HCT116 (cell line): ENCODE measurements around the gene TMTC1. TPM values are rescaled to one million over a fixed set of nuclear protein-coding genes. Genes with fewer than 3 reads are reported as not detected.

ENCODE experiments used
- ATAC-seq: fragments of 200-7000 bp; cut with Tn5 transposase; 2 replicates; pipeline ENCODE4 v1.9.1; 2020; ENCODE audit warnings: mild to moderate bottlenecking, moderate library complexity
- BruUV-seq: library from RNA; stranded (reverse); fragments of 400-500 nt; replicated peaks from 2 replicates; lab custom pipeline; 2021; lab: Mats Ljungman, UMichigan
- CTCF ChIA-PET: fragments of 300-600 bp; sonication (Branson Sonifier 250); formaldehyde crosslinking; loops from one replicate; lab custom pipeline; 2021; ENCODE audit warnings: antibody characterized with exemption; lab: Charles Lee
- POLR2A ChIA-PET: fragments of 300-600, 350-600 bp; sonication (Branson Sonifier 250); formaldehyde crosslinking; loops from one replicate; lab custom pipeline; 2021; ENCODE audit warnings: antibody characterized with exemption; lab: Charles Lee
- RAD21 ChIA-PET, 2 experiments: fragments of 300-600 bp; sonication (Branson Sonifier 250); formaldehyde crosslinking; loops; one replicate each; lab custom pipeline; 2023; ENCODE audit warnings: low total read pairs in 2 of 2; ENCODE audit not compliant: uncharacterized antibody in 2 of 2, unreplicated experiment in 2 of 2, low non-redundant PET in 1 of 2; lab: Charles Lee
- DNase-seq: peaks from one replicate; pipeline ENCODE4 v3.0.0-alpha.2; 2010; ENCODE audit warnings: low read depth, low spot score
- H2AFZ ChIP-seq: fragments of 200-600 bp; shearing (Covaris generic), sonication (generic); 2 replicates; pipeline ENCODE4 v1.6.1; 2017; ENCODE audit warnings: low read depth, mixed run types, mixed read lengths, antibody characterized with exemption, low read length; ENCODE audit not compliant: poor library complexity, severe bottlenecking
- H3K27ac ChIP-seq: 2 replicates; pipeline ENCODE4 v1.5.1; 2012; ENCODE audit warnings: low read depth, low read length
- H3K27me3 ChIP-seq: fragments of 200-600 bp; sonication (generic); 2 replicates; pipeline ENCODE4 v1.6.1; 2016; ENCODE audit warnings: mixed run types, low read length, mixed read lengths; ENCODE audit not compliant: insufficient read depth
- H3K36me3 ChIP-seq, 2 experiments: fragments of 200-500 bp in 1 of 2; fragments of 200-600 bp in 1 of 2; sonication (Bioruptor generic) in 1 of 2; sonication (generic) in 1 of 2; 2 replicates each; pipeline versions ENCODE4 v1.5.1 to v1.6.1; 2014 to 2016; ENCODE audit warnings: low read length in 2 of 2, inconsistent platforms in 1 of 2, mixed read lengths in 1 of 2, mixed run types in 1 of 2; ENCODE audit not compliant: insufficient read depth in 2 of 2, control insufficient read depth in 1 of 2
- H3K4me1 ChIP-seq, 2 experiments: fragments of 200-600 bp in 1 of 2; sonication (generic) in 1 of 2; 2 replicates each; pipeline versions ENCODE4 v1.5.1 to v1.6.1; 2012 to 2017; ENCODE audit warnings: low read length in 2 of 2, inconsistent platforms in 1 of 2, mild to moderate bottlenecking in 1 of 2, mixed read lengths in 1 of 2, mixed run types in 1 of 2, moderate library complexity in 1 of 2; ENCODE audit not compliant: insufficient read depth in 2 of 2, control insufficient read depth in 1 of 2
- H3K4me2 ChIP-seq: fragments of 200-600 bp; sonication (generic); 2 replicates; pipeline ENCODE4 v1.6.1; 2017; ENCODE audit warnings: mixed run types, low read length, mixed read lengths
- H3K4me3 ChIP-seq, 2 experiments: fragments of 200-600 bp in 1 of 2; sonication (generic) in 1 of 2; replicated peaks in 1 of 2; 2 replicates each; pipeline ENCODE4 v1.5.1; 2011 to 2016; ENCODE audit warnings: low read length in 2 of 2, control low read depth in 1 of 2, low read depth in 1 of 2, mild to moderate bottlenecking in 1 of 2, mixed read lengths in 1 of 2, mixed run types in 1 of 2
- H3K79me2 ChIP-seq: fragments of 200-600 bp; sonication (generic); 2 replicates; pipeline ENCODE4 v1.6.1; 2017; ENCODE audit warnings: mild to moderate bottlenecking, mixed run types, low read length, moderate library complexity, mixed read lengths; ENCODE audit not compliant: insufficient read depth
- H3K9ac ChIP-seq: fragments of 200-600 bp; sonication (generic); 2 replicates; pipeline ENCODE4 v1.6.1; 2016; ENCODE audit warnings: low read length, mixed read lengths
- H3K9me2 ChIP-seq: fragments of 200-600 bp; sonication (generic), shearing (Covaris generic); 2 replicates; pipeline ENCODE4 v1.6.1; 2017; ENCODE audit warnings: mixed run types, mild to moderate bottlenecking, moderate library complexity; ENCODE audit not compliant: insufficient read depth
- H3K9me3 ChIP-seq, 2 experiments: fragments of 200-500 bp in 1 of 2; fragments of 200-600 bp in 1 of 2; sonication (Bioruptor generic) in 1 of 2; sonication (generic) in 1 of 2; 2 replicates each; pipeline ENCODE4 v1.6.1; 2014 to 2017; ENCODE audit warnings: low read length in 2 of 2, mixed read lengths in 2 of 2, inconsistent platforms in 1 of 2, low read depth in 1 of 2, mild to moderate bottlenecking in 1 of 2, mixed run types in 1 of 2, moderate library complexity in 1 of 2; ENCODE audit not compliant: control insufficient read depth in 1 of 2, insufficient read depth in 1 of 2
- H4K20me1 ChIP-seq: fragments of 200-600 bp; sonication (generic), shearing (Covaris generic); 2 replicates; pipeline ENCODE4 v1.6.1; 2017; ENCODE audit warnings: mixed run types, mild to moderate bottlenecking, moderate library complexity; ENCODE audit not compliant: insufficient read depth
- ATF3 ChIP-seq: IDR thresholded peaks from 2 replicates; pipeline ENCODE4 v1.6.1; 2012
- CBX3 ChIP-seq: IDR thresholded peaks from 2 replicates; pipeline ENCODE4 v1.6.1; 2012; ENCODE audit warnings: low read depth
- CEBPB ChIP-seq: IDR thresholded peaks from 2 replicates; pipeline ENCODE4 v1.6.1; 2012; ENCODE audit warnings: low read depth
- CTCF ChIP-seq, 3 experiments: fragments of 200-600 bp in 1 of 3; sonication (generic) in 1 of 3; IDR thresholded peaks in 2 of 3; conservative IDR thresholded peaks in 1 of 3; 2 replicates each; pipeline ENCODE4 v1.5.1; 2012 to 2017; ENCODE audit warnings: low read depth in 2 of 3, low read length in 2 of 3, antibody characterized with exemption in 1 of 3, borderline replicate concordance in 1 of 3, control low read depth in 1 of 3, mild to moderate bottlenecking in 1 of 3, mixed read lengths in 1 of 3, mixed run types in 1 of 3, moderate library complexity in 1 of 3; ENCODE audit not compliant: insufficient read depth in 1 of 3
- EGR1 ChIP-seq: IDR thresholded peaks from 2 replicates; pipeline ENCODE4 v1.6.1; 2012; ENCODE audit warnings: low read depth
- ELF1 ChIP-seq: IDR thresholded peaks from 2 replicates; pipeline ENCODE4 v1.6.1; 2012; ENCODE audit warnings: low read depth, borderline replicate concordance
- EZH2 ChIP-seq: fragments of 200-600 bp; sonication (generic); IDR thresholded peaks from 2 replicates; pipeline ENCODE4 v1.6.1; 2017; ENCODE audit warnings: antibody characterized with exemption, mixed run types
- EZH2phosphoT487 ChIP-seq: fragments of 200-600 bp; IDR thresholded peaks from 2 replicates; pipeline ENCODE4 v1.6.1; 2018; ENCODE audit warnings: antibody characterized with exemption, borderline replicate concordance
- FOSL1 ChIP-seq: IDR thresholded peaks from 2 replicates; pipeline ENCODE4 v1.6.1; 2012; ENCODE audit warnings: low read depth
- JUND ChIP-seq: IDR thresholded peaks from 2 replicates; pipeline ENCODE4 v1.6.1; 2012
- POLR2AphosphoS5 ChIP-seq: IDR thresholded peaks from 2 replicates; pipeline ENCODE4 v1.6.1; 2011; ENCODE audit warnings: mild to moderate bottlenecking, low read depth, low read length, moderate library complexity
- SP1 ChIP-seq: IDR thresholded peaks from 2 replicates; pipeline ENCODE4 v1.6.1; 2012; ENCODE audit warnings: low read depth
- SRF ChIP-seq: IDR thresholded peaks from 2 replicates; pipeline ENCODE4 v1.6.1; 2012; ENCODE audit warnings: low read depth
- TCF7L2 ChIP-seq: IDR thresholded peaks from 2 replicates; pipeline ENCODE4 v1.7.0; 2011; ENCODE audit warnings: borderline replicate concordance, inconsistent platforms; ENCODE audit not compliant: insufficient read depth, insufficient read length; ENCODE audit errors: extremely low read depth
- YY1 ChIP-seq: IDR thresholded peaks from 2 replicates; pipeline ENCODE4 v1.6.1; 2011; ENCODE audit warnings: low read length, low read depth, moderate library complexity, mild to moderate bottlenecking; ENCODE audit not compliant: insufficient replicate concordance; ENCODE audit errors: extremely low read depth
- ZBTB33 ChIP-seq: IDR thresholded peaks from 2 replicates; pipeline ENCODE4 v1.6.1; 2011; ENCODE audit warnings: mild to moderate bottlenecking, low read length, moderate library complexity; ENCODE audit not compliant: insufficient replicate concordance; ENCODE audit errors: extremely low read depth
- ZFX ChIP-seq: fragments of 450-650 bp; IDR thresholded peaks from 2 replicates; pipeline ENCODE4 v1.6.1; 2017
- intact Hi-C: fragments of 100-400 bp; cut with micrococcal nuclease; formaldehyde crosslinking; loops from 2 replicates; pipeline ENCODE4 v1.10.0; 2022
- total RNA-seq: library from RNA; stranded (reverse); gene quantifications from one replicate; pipeline ENCODE4 v1.2.1, GENCODE V29; 2021; ENCODE audit not compliant: unreplicated experiment

The TMTC1 gene
- total RNA-seq, 1 experiment from 2014 or later: 2.0 TPM

DNA sequence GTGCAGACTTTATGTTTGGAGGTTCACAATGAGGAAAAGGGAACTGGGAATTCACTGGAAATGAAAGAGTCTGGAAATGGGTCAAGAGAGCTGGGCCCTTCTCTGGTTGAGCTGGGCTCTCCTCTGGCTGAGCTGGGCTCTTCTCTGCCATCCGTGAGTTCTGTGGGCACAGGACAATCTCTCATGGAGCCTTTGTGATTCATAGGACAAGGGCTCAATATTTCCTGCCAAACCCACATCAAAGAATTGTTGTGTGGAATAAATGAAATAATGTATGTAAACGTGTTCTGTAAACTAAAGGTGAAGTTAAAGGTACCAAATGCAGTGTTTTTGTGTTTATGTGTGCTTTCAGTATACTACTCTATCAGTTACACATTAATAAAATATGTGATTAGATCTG is 190.7 kb downstream of the TMTC1 start (continued):
- TF ChIP-seq FOSL1 (no peak), CEBPB (no peak), ZBTB33 (no peak), POLR2AphosphoS5 (no peak), SRF (no peak), EZH2 (no peak), ELF1 (no peak)
- TF ChIP-seq, all 23 proteins: peak for 0

GRCh38 chr12:29591140-29592020 is 192.4 kb downstream of the TMTC1 start:
- Histone ChIP-seq H3K27ac (no peak overlapping the region), H3K4me2 (no peak overlapping the region)
- no peak for TF ChIP-seq CTCF (IDR thresholded peaks at IDR 0.05 in 2 of 3, conservative IDR thresholded peaks at IDR 0.05 in 1 of 3; ENCODE audit: borderline replicate concordance in 1 of 3, insufficient read depth in 1 of 3, low read depth in 2 of 3, low read length in 2 of 3)
- no peak for TF ChIP-seq YY1
- no peak for TF ChIP-seq EZH2phosphoT487
- TF ChIP-seq EGR1: no peak
- TF ChIP-seq JUND: no peak
- TF ChIP-seq ZBTB33: no peak
- no peak for TF ChIP-seq TCF7L2
- TF ChIP-seq CEBPB: no peak
- no peak for TF ChIP-seq SP1
- TF ChIP-seq ATF3: no peak
- TF ChIP-seq CBX3: no peak
- TF ChIP-seq ZFX: no peak

More at GRCh38 chr12:29591140-29592020, 192.4 kb downstream of the TMTC1 start:
- ChIA-PET RAD21 (no interaction called here), POLR2A (no interaction called here), CTCF (no interaction called here)
- Histone ChIP-seq H3K9ac (no peak overlapping the region), H3K9me3 (no peaks in the 10 kb centered on the region), H3K4me1 (no peaks in the 10 kb centered on the region), H3K36me3 (no peaks in the 10 kb centered on the region), H3K79me2 (no peaks in the 10 kb centered on the region), H3K27me3 (0 out of 2 replicates have a peak, but pooled peaks cover 3% of the 10 kb centered on the region), H4K20me1 (no peaks in the 10 kb centered on the region), H2AFZ (no peak overlapping the region), H3K4me3 (no peak overlapping the region), H3K9me2 (no peaks in the 10 kb centered on the region)
- intact Hi-C loops: no loop called here
- no TSS peak for BruUV-seq
- ATAC-seq (no peak), DNase-seq (no peak)
